ENCODE measurements around the gene SNRPD3.

The SNRPD3 gene
- 23.4 to 34.9 (median 31.0) reads per million in 3 donors for total RNA-seq

GRCh38 chr22:24555165-24556039 is at the start of gene SNRPD3:
TSS of gene SNRPD3 (plus strand) at chr22:24555999. CDS start at chr22:24557675, 1,676 bp downstream.
- Histone ChIP-seq H3K27ac (ENCODE audit: insufficient read depth, low read length, poor library complexity, severe bottlenecking) (peak within 1 kb of the TSS; percentile 97), H3K4me3 (ENCODE audit: insufficient read depth, low read depth, low read length, poor library complexity, severe bottlenecking) (peak within 1 kb of the TSS; percentile 95), H3K4me1 (ENCODE audit: control insufficient read depth, insufficient read depth, low read length, poor library complexity, severe bottlenecking) (peaks cover 25% of the 10 kb centered on the region), H3K36me3 (ENCODE audit: control insufficient read depth, insufficient read depth, low read length) (peaks cover 12% of the 10 kb centered on the region), H3K9me3 (ENCODE audit: control insufficient read depth, low read length) (no peaks in the 10 kb centered on the region), H3K27me3 (replicated peaks; ENCODE audit: control insufficient read depth, insufficient read depth, low read length, poor library complexity, severe bottlenecking) (no peaks in the 10 kb centered on the region)
- DNase-seq = peak; percentile 100

GRCh38 chr22:24506802-24507438 is 48.9 kb upstream of the SNRPD3 start:
- no peaks in the 10 kb centered on the region for H3K4me1 ChIP-seq (ENCODE audit: control insufficient read depth, insufficient read depth, low read length, poor library complexity, severe bottlenecking)
- H3K27me3 ChIP-seq (replicated peaks; ENCODE audit: control insufficient read depth, insufficient read depth, low read length, poor library complexity, severe bottlenecking) = no peaks in the 10 kb centered on the region
- DNase-seq = no peak
- H3K9me3 ChIP-seq (ENCODE audit: control insufficient read depth, low read length) = no peaks in the 10 kb centered on the region
- no peaks in the 10 kb centered on the region for H3K36me3 ChIP-seq (ENCODE audit: control insufficient read depth, insufficient read depth, low read length)
- no peak overlapping the region for H3K4me3 ChIP-seq (ENCODE audit: insufficient read depth, low read depth, low read length, poor library complexity, severe bottlenecking)
- H3K27ac ChIP-seq (ENCODE audit: insufficient read depth, low read length, poor library complexity, severe bottlenecking) = no peak overlapping the region

GRCh38 chr22:24507716-24508115 is 48.1 kb upstream of the SNRPD3 start:
- Histone ChIP-seq H3K27me3 (replicated peaks; ENCODE audit: control insufficient read depth, insufficient read depth, low read length, poor library complexity, severe bottlenecking) (no peaks in the 10 kb centered on the region), H3K4me1 (ENCODE audit: control insufficient read depth, insufficient read depth, low read length, poor library complexity, severe bottlenecking) (no peaks in the 10 kb centered on the region), H3K9me3 (ENCODE audit: control insufficient read depth, low read length) (no peaks in the 10 kb centered on the region), H3K4me3 (ENCODE audit: insufficient read depth, low read depth, low read length, poor library complexity, severe bottlenecking) (no peak overlapping the region), H3K36me3 (ENCODE audit: control insufficient read depth, insufficient read depth, low read length) (no peaks in the 10 kb centered on the region), H3K27ac (ENCODE audit: insufficient read depth, low read length, poor library complexity, severe bottlenecking) (no peak overlapping the region)
- no peak for DNase-seq

GRCh38 chr22:24510637-24511625 is 44.9 kb upstream of the SNRPD3 start:
- no peaks in the 10 kb centered on the region for H3K4me1 ChIP-seq (ENCODE audit: control insufficient read depth, insufficient read depth, low read length, poor library complexity, severe bottlenecking)
- no peak for DNase-seq

GRCh38 chr22:24512043-24512442 is 43.8 kb upstream of the SNRPD3 start:
- Histone ChIP-seq H3K27ac (ENCODE audit: insufficient read depth, low read length, poor library complexity, severe bottlenecking) (no peak overlapping the region), H3K27me3 (replicated peaks; ENCODE audit: control insufficient read depth, insufficient read depth, low read length, poor library complexity, severe bottlenecking) (no peaks in the 10 kb centered on the region), H3K4me1 (ENCODE audit: control insufficient read depth, insufficient read depth, low read length, poor library complexity, severe bottlenecking) (no peaks in the 10 kb centered on the region), H3K36me3 (ENCODE audit: control insufficient read depth, insufficient read depth, low read length) (no peaks in the 10 kb centered on the region), H3K9me3 (ENCODE audit: control insufficient read depth, low read length) (no peaks in the 10 kb centered on the region), H3K4me3 (ENCODE audit: insufficient read depth, low read depth, low read length, poor library complexity, severe bottlenecking) (no peak overlapping the region)
- DNase-seq = no peak

More at GRCh38 chr22:24510637-24511625, 44.9 kb upstream of the SNRPD3 start:
- H3K9me3 ChIP-seq (ENCODE audit: control insufficient read depth, low read length) = no peaks in the 10 kb centered on the region
- no peaks in the 10 kb centered on the region for H3K36me3 ChIP-seq (ENCODE audit: control insufficient read depth, insufficient read depth, low read length)
- H3K27me3 ChIP-seq (replicated peaks; ENCODE audit: control insufficient read depth, insufficient read depth, low read length, poor library complexity, severe bottlenecking) = no peaks in the 10 kb centered on the region
- H3K4me3 ChIP-seq (ENCODE audit: insufficient read depth, low read depth, low read length, poor library complexity, severe bottlenecking) = no peak overlapping the region
- no peak overlapping the region for H3K27ac ChIP-seq (ENCODE audit: insufficient read depth, low read length, poor library complexity, severe bottlenecking)

- no peaks in the 10 kb centered on the region for H3K27me3 ChIP-seq (replicated peaks; ENCODE audit: control insufficient read depth, insufficient read depth, low read length, poor library complexity, severe bottlenecking)
- DNase-seq = no peak
- H3K36me3 ChIP-seq (ENCODE audit: control insufficient read depth, insufficient read depth, low read length) = no peaks in the 10 kb centered on the region
- H3K27ac ChIP-seq (ENCODE audit: insufficient read depth, low read length, poor library complexity, severe bottlenecking) = no peak overlapping the region
- H3K4me1 ChIP-seq (ENCODE audit: control insufficient read depth, insufficient read depth, low read length, poor library complexity, severe bottlenecking) = no peaks in the 10 kb centered on the region
- H3K9me3 ChIP-seq (ENCODE audit: control insufficient read depth, low read length) = no peaks in the 10 kb centered on the region
- no peak overlapping the region for H3K4me3 ChIP-seq (ENCODE audit: insufficient read depth, low read depth, low read length, poor library complexity, severe bottlenecking)
These were observed 42.2 kb upstream of the SNRPD3 start for GRCh38 chr22:24513378-24514240.

GRCh38 chr22:24514241-24515026 is 41.4 kb upstream of the SNRPD3 start:
- DNase-seq = no peak
- no peak overlapping the region for H3K27ac ChIP-seq (ENCODE audit: insufficient read depth, low read length, poor library complexity, severe bottlenecking)
- H3K9me3 ChIP-seq (ENCODE audit: control insufficient read depth, low read length) = no peaks in the 10 kb centered on the region
- H3K4me3 ChIP-seq (ENCODE audit: insufficient read depth, low read depth, low read length, poor library complexity, severe bottlenecking) = no peak overlapping the region
- H3K4me1 ChIP-seq (ENCODE audit: control insufficient read depth, insufficient read depth, low read length, poor library complexity, severe bottlenecking) = no peaks in the 10 kb centered on the region
- no peaks in the 10 kb centered on the region for H3K27me3 ChIP-seq (replicated peaks; ENCODE audit: control insufficient read depth, insufficient read depth, low read length, poor library complexity, severe bottlenecking)
- no peaks in the 10 kb centered on the region for H3K36me3 ChIP-seq (ENCODE audit: control insufficient read depth, insufficient read depth, low read length)

GRCh38 chr22:24515027-24515338 is 40.8 kb upstream of the SNRPD3 start:
- Histone ChIP-seq H3K27me3 (replicated peaks; ENCODE audit: control insufficient read depth, insufficient read depth, low read length, poor library complexity, severe bottlenecking) (no peaks in the 10 kb centered on the region), H3K4me1 (ENCODE audit: control insufficient read depth, insufficient read depth, low read length, poor library complexity, severe bottlenecking) (no peaks in the 10 kb centered on the region), H3K4me3 (ENCODE audit: insufficient read depth, low read depth, low read length, poor library complexity, severe bottlenecking) (no peak overlapping the region), H3K9me3 (ENCODE audit: control insufficient read depth, low read length) (no peaks in the 10 kb centered on the region), H3K27ac (ENCODE audit: insufficient read depth, low read length, poor library complexity, severe bottlenecking) (no peak overlapping the region), H3K36me3 (ENCODE audit: control insufficient read depth, insufficient read depth, low read length) (no peaks in the 10 kb centered on the region)
- DNase-seq = no peak

Data from effector memory CD4-positive, alpha-beta T cell (primary cell).